Kidney epithelial cell (primary cell): ENCODE results near the gene DEDD. TPM values are rescaled to one million over a fixed set of nuclear protein-coding genes. Genes with fewer than 3 reads are reported as not detected.

ENCODE experiments used
- DNase-seq: peaks from one replicate; pipeline ENCODE4 v3.0.0-alpha.2; 2010; ENCODE audit warnings: low read depth
- H3K27me3 ChIP-seq: 2 replicates; pipeline ENCODE4 v1.6.0; 2011; ENCODE audit warnings: low read length; ENCODE audit not compliant: control insufficient read depth, insufficient read depth
- H3K36me3 ChIP-seq: 2 replicates; pipeline ENCODE4 v1.5.1; 2011; ENCODE audit warnings: low read length; ENCODE audit not compliant: control insufficient read depth, insufficient read depth
- H3K4me3 ChIP-seq: 2 replicates; pipeline ENCODE4 v1.5.1; 2011; ENCODE audit warnings: low read depth, mild to moderate bottlenecking, control low read depth, low read length
- CTCF ChIP-seq: IDR thresholded peaks from 2 replicates; pipeline ENCODE4 v1.5.1; 2011; ENCODE audit warnings: mild to moderate bottlenecking, moderate library complexity, low read length, control low read depth, inconsistent platforms; ENCODE audit not compliant: insufficient read depth, poor library complexity, severe bottlenecking
- total RNA-seq: library from RNA; depleted of rRNA; stranded (reverse); fragments of >200 nt; gene quantifications from 2 replicates; pipeline ENCODE4 v1.2.3, GENCODE V29; 2015

Gene DEDD
- 29.3 and 42.1 TPM in 2 replicates for total RNA-seq

- Histone ChIP-seq H3K4me3 (peak within 1 kb of the TSS; percentile 92), H3K36me3 (no peaks in the 10 kb centered on the region), H3K27me3 (no peaks in the 10 kb centered on the region)
- DNase-seq, result peak; percentile 89
- no peak for TF ChIP-seq CTCF
Observed at GRCh38 chr1:161132410-161133219, at the start of gene DEDD. TSS of gene DEDD (minus strand) at chr1:161132667. CDS start at chr1:161124462, 8,205 bp downstream.

DNA sequence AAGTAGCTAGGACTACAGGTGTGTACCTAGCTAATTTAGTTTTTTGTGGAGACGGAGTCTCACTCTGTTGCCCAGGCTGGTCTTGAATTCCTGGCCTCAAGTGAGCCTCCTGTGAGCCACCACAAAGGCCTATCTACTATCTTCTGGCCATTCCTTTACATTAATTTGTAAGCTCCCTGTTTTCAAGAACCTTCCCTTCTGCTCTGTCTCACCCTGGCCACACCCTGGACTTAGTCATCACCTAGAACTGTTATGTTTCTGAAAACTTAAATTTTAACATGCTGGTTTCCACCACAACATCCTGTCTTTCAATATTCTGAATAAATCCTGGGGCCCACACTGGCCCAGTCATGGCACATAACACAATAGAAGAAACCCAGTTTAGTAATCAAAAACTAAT is 49.7 kb upstream of the DEDD start:
- H3K4me3 ChIP-seq, result no peak overlapping the region
- H3K27me3 ChIP-seq, result no peaks in the 10 kb centered on the region
- no peaks in the 10 kb centered on the region for H3K36me3 ChIP-seq
- no peak for TF ChIP-seq CTCF
- no peak for DNase-seq

DNA sequence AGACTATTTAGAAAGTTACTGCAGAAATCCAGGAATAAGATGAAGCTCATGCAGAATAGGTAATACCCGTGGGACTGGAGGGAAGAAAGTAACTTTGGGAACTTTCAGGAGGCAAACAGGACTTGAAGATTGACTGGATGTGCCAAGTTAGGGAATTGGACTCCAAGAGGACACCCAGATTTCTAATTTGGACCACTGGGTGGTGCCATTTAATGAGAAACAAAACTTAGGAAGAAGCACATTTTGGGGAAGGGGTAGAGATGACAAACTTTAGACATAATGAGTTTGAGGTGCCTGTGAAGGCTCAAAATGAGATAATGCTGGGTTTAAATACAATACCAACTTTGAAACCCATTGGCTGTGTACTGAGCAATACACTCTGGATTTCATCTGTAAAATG is 48.2 kb upstream of the DEDD start:
- Histone ChIP-seq H3K4me3 (no peak overlapping the region), H3K27me3 (no peaks in the 10 kb centered on the region), H3K36me3 (no peaks in the 10 kb centered on the region)
- DNase-seq, result no peak
- no peak for TF ChIP-seq CTCF

DNA sequence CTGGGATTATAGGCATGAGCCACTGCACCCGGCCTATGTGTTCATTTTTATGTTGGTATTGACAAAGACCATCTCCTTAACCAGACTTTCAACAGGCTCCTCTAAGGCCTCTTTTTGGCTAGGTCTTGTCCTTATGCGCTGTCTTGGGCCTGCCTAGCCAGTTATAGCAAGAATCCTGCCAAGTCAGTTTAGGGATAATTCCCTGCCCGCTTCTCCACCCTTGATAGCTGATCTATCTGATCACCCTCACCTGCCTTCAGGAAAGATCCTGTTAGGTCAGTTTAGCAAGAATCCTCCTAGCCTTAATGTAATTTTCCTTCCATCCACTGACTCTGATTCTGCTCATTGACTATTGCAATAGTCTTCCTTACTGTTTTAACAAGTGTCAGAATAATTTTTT is 47.2 kb upstream of the DEDD start:
- no peak for TF ChIP-seq CTCF
- no peak overlapping the region for H3K4me3 ChIP-seq
- H3K36me3 ChIP-seq, result no peaks in the 10 kb centered on the region
- no peak for DNase-seq
- H3K27me3 ChIP-seq, result no peaks in the 10 kb centered on the region

DNA sequence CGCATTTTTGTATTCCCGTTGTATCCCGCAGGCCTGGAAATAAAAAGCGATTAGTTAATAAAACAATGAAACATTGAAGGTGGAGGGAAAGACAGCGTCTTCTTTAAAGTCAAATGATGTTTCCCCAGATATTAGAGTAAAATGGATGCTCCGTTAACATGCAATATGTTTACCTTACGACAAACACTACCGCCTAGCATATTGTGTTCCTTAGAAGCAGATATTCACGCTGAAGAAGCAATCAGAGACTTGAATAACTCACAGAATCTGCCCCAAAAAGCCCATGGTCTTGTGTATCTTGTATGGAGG is 45.4 kb upstream of the DEDD start:
- H3K27me3 ChIP-seq, result no peaks in the 10 kb centered on the region
- H3K4me3 ChIP-seq, result peak overlapping the region; percentile 82
- no peak for TF ChIP-seq CTCF
- no peak for DNase-seq
- no peaks in the 10 kb centered on the region for H3K36me3 ChIP-seq
